Skeletal muscle cell (primary cell): Measurements from ENCODE around the gene PLPPR1.
"Not testable (repeated sequence)": the region's sequence is repeated elsewhere in the genome, so short reads cannot be mapped to it uniquely, and the experiment has no call there.

Source experiments
- DNase-seq: peaks from one replicate; pipeline ENCODE4 v3.0.0-alpha.2; 2010; ENCODE audit warnings: low read depth
- H3K4me3 ChIP-seq: 2 replicates; pipeline ENCODE4 v1.5.1; 2011; ENCODE audit warnings: low read depth, mild to moderate bottlenecking, control low read depth, low read length, moderate library complexity

The PLPPR1 gene

DNA sequence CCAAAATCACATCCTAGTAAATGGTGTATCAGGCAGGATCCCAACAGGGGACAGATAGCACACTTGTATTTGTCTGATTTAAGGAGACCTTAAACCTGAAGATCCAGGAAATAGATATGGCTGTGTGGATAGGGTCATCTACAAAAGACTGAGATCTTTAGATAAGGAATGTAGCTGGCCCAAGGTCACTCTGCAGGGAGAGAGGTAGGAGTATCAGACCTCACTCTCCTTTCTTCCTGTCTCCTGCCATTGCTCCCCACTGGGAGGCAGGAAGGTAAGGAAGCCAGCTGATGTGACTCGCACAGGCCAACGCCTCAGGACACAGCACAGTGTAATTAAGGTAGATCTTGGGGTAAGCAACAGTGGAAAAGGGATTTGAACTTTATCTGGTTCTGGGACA lies 85.8 kb downstream of the PLPPR1 start:
- DNase-seq: no peak

GRCh38 chr9:101115102-101115501 lies 86.6 kb downstream of the PLPPR1 start:
- no peak overlapping the region for H3K4me3 ChIP-seq
- no peak for DNase-seq

More for the DNA sequence above, 85.8 kb downstream of the PLPPR1 start:
- H3K4me3 ChIP-seq: no peak overlapping the region

DNA sequence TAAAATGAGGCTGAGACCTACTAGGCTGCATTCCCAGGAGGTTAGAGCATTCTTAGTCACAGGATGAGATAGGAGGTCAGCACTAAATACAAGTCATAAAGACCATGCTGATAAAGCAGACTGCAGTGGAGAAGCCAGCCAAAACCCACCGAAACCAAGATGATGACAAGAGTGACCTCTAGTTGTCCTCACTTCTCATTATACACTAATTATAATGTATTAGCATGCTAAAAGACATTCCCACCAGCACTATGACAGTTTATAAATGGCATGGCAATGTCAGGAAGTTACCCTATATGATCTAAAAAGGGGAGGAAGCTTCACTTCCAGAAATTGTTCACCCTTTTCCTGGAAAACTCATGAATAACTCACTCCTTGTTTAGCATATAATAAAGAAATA lies 88.6 kb downstream of the PLPPR1 start:
- H3K4me3 ChIP-seq: no peak overlapping the region
- no peak for DNase-seq

- no peak for DNase-seq
- no peak overlapping the region for H3K4me3 ChIP-seq
These were observed 90.8 kb downstream of the PLPPR1 start for GRCh38 chr9:101119206-101119819.

DNA sequence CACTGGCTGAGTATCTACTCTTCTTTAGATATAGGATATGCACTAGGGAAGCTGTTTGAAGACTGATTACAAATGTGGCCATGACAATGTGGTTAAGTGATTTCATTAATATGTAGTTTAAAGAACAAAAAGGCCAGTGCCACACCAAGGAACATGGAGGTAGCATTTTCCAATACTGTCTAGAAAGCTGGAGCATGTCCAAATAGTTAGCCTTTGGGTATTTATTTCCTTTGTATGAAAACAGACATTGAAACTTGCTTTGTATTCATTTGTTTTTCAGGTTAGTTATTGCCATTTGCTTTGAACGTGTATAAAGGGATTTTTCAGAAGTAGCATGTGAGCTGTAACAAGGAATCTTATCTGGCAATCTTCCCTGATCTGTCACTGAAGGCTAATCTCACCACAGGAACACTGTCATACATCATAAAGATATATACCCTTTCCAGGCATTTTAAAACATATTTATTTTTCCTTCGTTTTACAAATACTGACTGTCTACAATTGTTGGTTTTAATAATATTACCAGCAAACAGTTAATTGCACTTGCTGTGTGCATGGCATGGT lies 93.4 kb downstream of the PLPPR1 start:
- H3K4me3 ChIP-seq: no peak overlapping the region
- no peak for DNase-seq

DNA sequence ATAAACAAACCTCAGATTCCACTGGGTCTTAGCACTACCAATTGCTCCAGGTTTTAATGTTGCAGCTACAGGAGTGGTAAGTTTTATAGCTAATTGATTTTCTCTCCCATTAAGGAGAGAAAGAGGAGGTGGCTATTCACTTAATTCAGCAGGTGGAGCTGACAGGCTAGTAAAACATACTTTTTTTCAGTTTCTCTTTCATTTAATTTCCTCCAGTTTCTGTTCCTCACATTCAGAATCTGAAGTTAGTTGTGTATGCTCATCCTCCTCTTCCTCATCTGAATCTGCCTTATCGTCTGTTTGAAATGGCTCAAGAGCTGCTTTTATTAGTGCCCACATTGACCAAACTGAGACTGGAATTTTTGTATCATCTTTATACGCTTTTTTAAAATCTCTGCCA lies 98.0 kb downstream of the PLPPR1 start:
- H3K4me3 ChIP-seq: no peak overlapping the region
- no peak for DNase-seq

DNA sequence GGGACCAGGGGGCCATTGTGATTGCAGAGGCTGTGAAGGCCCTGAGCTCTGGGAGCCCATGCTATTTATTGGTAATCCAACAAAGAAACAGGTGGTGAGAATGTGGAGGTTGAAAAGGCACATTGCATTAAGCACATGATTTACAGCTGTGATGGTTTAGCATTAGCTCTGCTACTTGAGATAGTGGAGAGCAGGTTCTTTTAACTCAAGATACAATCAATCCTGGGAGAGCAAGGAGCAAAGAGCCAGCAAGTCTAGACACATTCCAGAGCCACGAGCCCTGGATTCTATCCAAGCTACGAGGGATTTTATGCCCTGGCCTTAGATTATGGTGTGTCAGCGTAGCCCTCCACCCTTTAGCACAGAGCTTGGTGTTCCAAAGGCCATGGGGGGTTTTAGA lies 98.8 kb downstream of the PLPPR1 start:
- not testable (repeated sequence) for H3K4me3 ChIP-seq, DNase-seq

GRCh38 chr9:101128623-101129022 lies 100.1 kb downstream of the PLPPR1 start:
- no peak for DNase-seq
- no peak overlapping the region for H3K4me3 ChIP-seq

DNA sequence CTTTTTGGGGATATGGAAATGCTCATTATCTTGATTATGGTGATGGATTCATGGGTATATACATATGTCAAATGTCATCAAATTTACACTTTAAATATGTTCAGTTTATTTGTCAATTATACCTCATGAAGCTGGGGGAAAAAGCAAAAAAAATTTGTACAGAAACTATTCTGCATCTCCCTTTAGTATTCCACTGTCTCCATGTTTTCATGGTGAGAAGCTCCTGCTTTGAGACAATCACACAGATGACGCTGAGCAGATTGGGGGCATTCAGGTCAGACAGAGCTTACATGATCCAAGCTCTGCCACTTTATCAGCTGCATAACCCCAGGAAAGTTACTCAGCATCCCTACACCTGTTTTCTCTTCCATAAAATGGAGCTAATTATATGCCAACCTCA lies 101.5 kb downstream of the PLPPR1 start:
- DNase-seq: no peak
- no peak overlapping the region for H3K4me3 ChIP-seq

GRCh38 chr9:101131326-101131725 lies 102.8 kb downstream of the PLPPR1 start:
- no peak overlapping the region for H3K4me3 ChIP-seq
- DNase-seq: no peak

DNA sequence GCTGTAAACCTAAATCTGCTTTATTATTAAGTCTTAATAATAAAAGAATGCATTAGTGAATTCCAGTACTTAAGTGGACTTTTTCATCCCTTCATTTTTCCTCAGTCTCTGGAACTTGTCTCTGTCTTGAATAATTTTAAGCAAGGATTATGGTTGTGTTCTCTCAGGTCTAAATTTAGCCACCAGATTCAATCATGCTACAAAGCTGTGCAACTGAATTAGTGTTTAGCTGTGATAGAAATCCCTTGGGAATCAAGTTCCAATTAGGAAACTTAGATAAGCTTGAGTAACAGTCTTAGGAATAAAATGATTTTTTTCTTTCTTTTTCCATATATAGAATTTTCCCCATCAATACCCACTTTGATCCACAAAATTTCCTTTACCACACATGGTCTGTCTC lies 104.3 kb downstream of the PLPPR1 start:
- no peak for DNase-seq
- no peak overlapping the region for H3K4me3 ChIP-seq

DNA sequence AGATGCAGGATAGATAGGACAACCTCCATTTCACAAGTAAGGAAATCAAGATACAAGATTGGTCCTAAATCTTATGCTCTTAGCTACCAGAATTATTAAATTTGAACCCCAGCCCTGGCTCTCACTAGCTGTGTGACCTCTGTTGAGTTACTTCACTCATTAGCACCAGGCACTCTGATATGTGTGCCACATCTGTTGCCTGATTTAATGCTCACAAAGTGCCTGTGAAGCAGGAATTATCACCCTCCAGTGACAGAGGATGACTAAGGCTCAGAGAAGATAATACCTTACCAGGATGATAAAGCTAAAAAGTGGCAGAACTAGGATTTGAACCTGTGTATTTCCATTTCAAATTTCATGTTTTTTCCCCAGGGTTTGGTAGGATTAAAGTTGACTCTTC lies 110.0 kb downstream of the PLPPR1 start:
- H3K4me3 ChIP-seq: no peak overlapping the region
- DNase-seq: no peak

DNA sequence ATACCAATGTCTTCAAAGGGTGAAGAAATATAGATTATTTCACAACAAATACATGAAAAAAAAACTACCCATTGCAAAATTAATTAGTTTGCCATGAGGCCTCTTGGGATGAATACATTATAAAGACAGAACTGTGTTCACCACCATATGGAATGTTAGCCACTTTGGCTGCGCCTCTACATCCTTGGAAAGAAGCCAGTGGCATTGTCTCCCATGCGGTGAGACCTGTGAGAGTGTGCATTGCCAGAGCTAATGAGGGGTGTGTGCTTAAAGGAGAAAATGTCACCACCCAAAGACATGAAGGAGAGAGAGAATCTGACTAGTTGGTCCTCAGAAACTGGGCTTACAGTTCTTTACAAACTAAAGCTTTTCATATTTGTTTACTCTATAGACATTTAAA lies 110.6 kb downstream of the PLPPR1 start:
- DNase-seq: no peak
- no peak overlapping the region for H3K4me3 ChIP-seq

- no peak for DNase-seq
- H3K4me3 ChIP-seq: no peak overlapping the region
These were observed 112.2 kb downstream of the PLPPR1 start for GRCh38 chr9:101140764-101141163.

DNA sequence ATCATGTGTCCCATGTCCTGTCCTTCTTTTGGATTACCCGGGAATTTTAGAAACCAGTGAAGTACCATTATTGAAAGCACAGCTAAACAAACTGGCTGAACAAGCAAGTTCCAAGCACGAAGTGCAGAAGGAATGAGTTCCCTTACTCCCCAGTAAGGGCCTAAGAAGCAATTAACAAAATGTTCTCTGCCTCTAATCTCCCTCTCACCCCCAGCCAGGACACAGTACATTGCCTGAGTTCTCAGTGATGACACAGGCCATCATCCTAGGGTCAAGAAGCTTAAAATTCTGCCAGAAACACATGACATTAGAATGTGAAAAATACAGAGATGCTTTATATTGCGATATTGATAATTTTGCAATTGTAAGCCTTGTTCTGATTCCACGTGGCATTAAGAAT lies 118.0 kb downstream of the PLPPR1 start:
- DNase-seq: no peak
- no peak overlapping the region for H3K4me3 ChIP-seq

DNA sequence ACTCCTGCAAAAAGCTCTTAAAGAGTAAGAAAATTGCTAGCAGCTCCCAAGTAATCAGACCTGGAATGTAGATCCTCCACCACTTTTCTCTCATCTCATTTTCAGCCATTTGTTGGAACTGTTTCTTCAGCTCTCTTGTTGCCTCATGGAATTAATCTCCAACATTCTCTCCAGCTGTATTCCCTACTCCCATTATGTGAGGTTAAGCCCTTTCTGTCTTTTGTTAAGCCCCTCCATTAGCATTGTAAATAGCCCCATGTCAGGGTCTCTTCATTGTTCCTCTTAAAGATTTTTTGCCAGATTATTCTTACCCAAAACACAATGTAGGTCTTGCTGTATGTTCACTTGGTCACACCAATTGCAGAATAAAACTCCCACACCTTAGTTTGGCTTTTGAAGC lies 119.8 kb downstream of the PLPPR1 start:
- no peak overlapping the region for H3K4me3 ChIP-seq
- DNase-seq: no peak

DNA sequence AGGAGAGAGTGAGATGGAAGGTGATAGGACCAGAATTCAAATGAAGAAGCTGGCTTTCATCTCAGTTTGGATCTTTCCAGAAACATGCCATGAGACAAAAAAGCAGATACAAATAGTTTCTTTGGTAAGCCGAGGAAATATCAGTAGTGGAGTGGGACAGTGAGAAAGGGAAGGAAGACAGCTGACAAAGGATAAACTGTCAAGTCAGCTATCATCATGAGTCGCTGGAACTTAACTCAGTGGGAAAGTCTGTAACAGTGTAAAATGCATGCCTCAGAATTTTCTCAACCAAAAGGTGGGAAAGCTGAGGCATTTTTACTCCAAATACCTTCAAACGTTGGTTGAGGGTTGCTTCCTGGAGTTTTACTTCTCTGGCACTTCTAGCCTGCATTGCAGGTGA lies 129.8 kb downstream of the PLPPR1 start:
- DNase-seq: no peak

GRCh38 chr9:101162231-101162630 lies 133.7 kb downstream of the PLPPR1 start:
- DNase-seq: no peak
- H3K4me3 ChIP-seq: no peak overlapping the region

More for the DNA sequence above, 129.8 kb downstream of the PLPPR1 start:
- no peak overlapping the region for H3K4me3 ChIP-seq

DNA sequence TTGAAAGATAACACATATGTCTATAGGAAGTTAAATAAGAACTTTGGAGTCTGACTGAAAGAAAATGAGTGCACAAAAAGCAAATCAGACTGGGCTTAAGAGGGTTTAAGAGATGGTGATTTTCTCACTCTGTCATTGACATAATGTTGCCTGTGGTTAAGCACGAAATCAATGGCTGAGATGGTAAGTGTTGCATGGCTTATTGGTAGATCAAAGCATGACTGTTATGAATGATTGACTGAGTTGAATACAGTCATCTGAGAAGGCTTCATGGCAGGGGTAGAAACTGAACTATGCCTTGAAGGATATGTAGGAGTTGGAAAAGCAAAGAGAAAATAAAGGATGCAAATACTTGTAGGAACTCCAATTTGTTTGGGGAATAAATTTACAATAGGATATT lies 136.6 kb downstream of the PLPPR1 start:
- H3K4me3 ChIP-seq: no peak overlapping the region
- no peak for DNase-seq

GRCh38 chr9:101167490-101168134 lies 139.1 kb downstream of the PLPPR1 start:
- H3K4me3 ChIP-seq: no peak overlapping the region
- no peak for DNase-seq

- no peak for DNase-seq
- H3K4me3 ChIP-seq: no peak overlapping the region
These were observed 144.1 kb downstream of the PLPPR1 start for GRCh38 chr9:101172616-101173015.
